ENCODE data around the gene NUP42. TPM values are rescaled to one million over a fixed set of nuclear protein-coding genes. Genes with fewer than 3 reads are reported as not detected.
"Not testable (repeated sequence)": the region's sequence is repeated elsewhere in the genome, so short reads cannot be mapped to it uniquely, and the experiment has no call there.

Gene NUP42
- total RNA-seq, 1 donor from 2014 or later: 60.1 TPM

DNA sequence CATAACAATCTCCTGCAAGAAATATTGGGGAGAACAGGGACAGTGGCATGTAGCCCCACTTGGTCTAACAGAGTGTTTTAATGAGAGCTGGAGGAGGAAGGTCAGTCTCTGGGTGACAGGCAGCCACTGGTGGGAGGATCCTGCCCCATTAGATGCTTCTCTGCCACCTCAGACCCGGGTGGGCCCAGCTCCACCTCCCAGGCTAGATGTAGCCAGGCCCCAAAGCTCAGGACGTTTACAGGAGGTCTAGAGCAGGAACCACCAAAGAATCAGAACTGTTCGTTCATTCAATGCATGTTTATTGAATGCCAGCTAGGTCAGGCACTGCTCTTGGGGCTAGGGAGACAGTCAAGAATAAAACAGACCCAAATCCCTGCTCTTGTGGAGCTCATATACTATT, 36.3 kb downstream of the NUP42 start:
- Histone ChIP-seq H3K4me2 (no peak overlapping the region), H3K27me3 (no peaks in the 10 kb centered on the region), H3K4me1 (peaks cover 24% of the 10 kb centered on the region), H3K27ac (no peak overlapping the region), H3K36me3 (no peaks in the 10 kb centered on the region), H3K4me3 (no peak overlapping the region), H3K9ac (no peak overlapping the region), H4K20me1 (ENCODE audit: low read depth) (no peaks in the 10 kb centered on the region), H3K79me2 (ENCODE audit: low read depth) (no peaks in the 10 kb centered on the region), H3K9me3 (ENCODE audit: low read depth) (no peaks in the 10 kb centered on the region), H3F3A (ENCODE audit: low read depth) (no peaks in the 10 kb centered on the region), H2AFZ (replicated peaks) (no peak overlapping the region)
- no peaks in the 10 kb centered on the region for H3K9me3 Mint-ChIP-seq
- no peak overlapping the region for H3K27ac Mint-ChIP-seq
- peaks cover 21% of the 10 kb centered on the region for H3K4me1 Mint-ChIP-seq
- H3K36me3 Mint-ChIP-seq: no peaks in the 10 kb centered on the region
- no peak for DNase-seq (ENCODE audit: low spot score)
- TF ChIP-seq, protein P1, sequence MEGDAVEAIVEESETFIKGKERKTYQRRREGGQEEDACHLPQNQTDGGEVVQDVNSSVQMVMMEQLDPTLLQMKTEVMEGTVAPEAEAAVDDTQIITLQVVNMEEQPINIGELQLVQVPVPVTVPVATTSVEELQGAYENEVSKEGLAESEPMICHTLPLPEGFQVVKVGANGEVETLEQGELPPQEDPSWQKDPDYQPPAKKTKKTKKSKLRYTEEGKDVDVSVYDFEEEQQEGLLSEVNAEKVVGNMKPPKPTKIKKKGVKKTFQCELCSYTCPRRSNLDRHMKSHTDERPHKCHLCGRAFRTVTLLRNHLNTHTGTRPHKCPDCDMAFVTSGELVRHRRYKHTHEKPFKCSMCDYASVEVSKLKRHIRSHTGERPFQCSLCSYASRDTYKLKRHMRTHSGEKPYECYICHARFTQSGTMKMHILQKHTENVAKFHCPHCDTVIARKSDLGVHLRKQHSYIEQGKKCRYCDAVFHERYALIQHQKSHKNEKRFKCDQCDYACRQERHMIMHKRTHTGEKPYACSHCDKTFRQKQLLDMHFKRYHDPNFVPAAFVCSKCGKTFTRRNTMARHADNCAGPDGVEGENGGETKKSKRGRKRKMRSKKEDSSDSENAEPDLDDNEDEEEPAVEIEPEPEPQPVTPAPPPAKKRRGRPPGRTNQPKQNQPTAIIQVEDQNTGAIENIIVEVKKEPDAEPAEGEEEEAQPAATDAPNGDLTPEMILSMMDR (IDR thresholded peaks at IDR 0.05): no peak
- TF ChIP-seq EZH2phosphoT487 (IDR thresholded peaks at IDR 0.05): no peak
- no peak for TF ChIP-seq EZH2 (IDR thresholded peaks at IDR 0.05)
- peaks cover 2% of the 10 kb centered on the region for H3K27me3 Mint-ChIP-seq (ENCODE audit: insufficient read depth, low read depth)
- H3K4me3 Mint-ChIP-seq: no peak overlapping the region

GRCh38 chr7:23220690-23221305, 39.0 kb downstream of the NUP42 start:
- Histone ChIP-seq H3K9ac (no peak overlapping the region), H3K79me2 (ENCODE audit: low read depth) (no peaks in the 10 kb centered on the region), H3K4me1 (peaks cover 24% of the 10 kb centered on the region), H3K4me2 (peak overlapping the region; percentile 56), H3F3A (ENCODE audit: low read depth) (no peaks in the 10 kb centered on the region), H3K27me3 (no peaks in the 10 kb centered on the region), H3K27ac (peak overlapping the region; percentile 58), H4K20me1 (ENCODE audit: low read depth) (no peaks in the 10 kb centered on the region), H3K4me3 (no peak overlapping the region), H2AFZ (replicated peaks) (peak overlapping the region; percentile 94), H3K9me3 (ENCODE audit: low read depth) (no peaks in the 10 kb centered on the region), H3K36me3 (no peaks in the 10 kb centered on the region)
- no peaks in the 10 kb centered on the region for H3K9me3 Mint-ChIP-seq
- H3K27me3 Mint-ChIP-seq (ENCODE audit: insufficient read depth, low read depth): peaks cover 2% of the 10 kb centered on the region
- H3K4me1 Mint-ChIP-seq: peaks cover 26% of the 10 kb centered on the region
- no peak overlapping the region for H3K4me3 Mint-ChIP-seq
- peak overlapping the region; percentile 19 for H3K27ac Mint-ChIP-seq
- no peaks in the 10 kb centered on the region for H3K36me3 Mint-ChIP-seq
- DNase-seq (ENCODE audit: low spot score): peak; percentile 20
- TF ChIP-seq, protein P1 (IDR thresholded peaks at IDR 0.05): no peak
- TF ChIP-seq EZH2phosphoT487 (IDR thresholded peaks at IDR 0.05): no peak
- TF ChIP-seq EZH2 (IDR thresholded peaks at IDR 0.05): no peak

DNA sequence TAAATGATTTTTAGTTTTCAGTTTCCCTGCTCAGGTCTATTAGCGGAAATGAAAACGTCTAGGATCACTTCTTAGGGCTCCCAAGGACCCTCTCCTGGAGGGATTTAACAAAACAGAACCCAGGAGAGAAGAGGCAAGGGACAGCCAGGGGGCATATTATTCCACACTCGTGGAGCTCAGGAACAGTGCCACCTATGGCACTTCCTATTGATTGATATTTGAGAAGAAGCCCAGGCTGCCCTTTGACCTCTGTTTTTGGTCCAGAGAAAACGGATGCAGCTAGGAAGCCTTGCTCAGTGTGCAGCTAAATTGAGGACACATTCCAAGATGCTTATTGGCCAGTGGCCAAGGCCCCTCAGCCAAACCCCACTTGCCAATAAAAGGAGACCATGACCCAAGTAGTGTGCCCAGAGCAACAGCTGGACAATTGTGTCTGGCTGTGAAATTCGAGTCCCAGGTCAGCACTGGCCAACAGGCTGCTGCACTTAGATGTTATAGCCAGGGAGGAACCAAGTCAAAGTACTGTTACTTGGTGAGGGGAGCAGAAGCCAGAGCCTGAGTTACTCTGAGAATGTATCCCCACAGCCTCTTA, 40.7 kb downstream of the NUP42 start:
- Histone ChIP-seq H3K9ac (no peak overlapping the region), H3K4me1 (peaks cover 24% of the 10 kb centered on the region), H3K36me3 (no peaks in the 10 kb centered on the region), H3K27ac (no peak overlapping the region), H3K27me3 (no peaks in the 10 kb centered on the region), H2AFZ (replicated peaks) (no peak overlapping the region), H3F3A (ENCODE audit: low read depth) (no peaks in the 10 kb centered on the region), H3K9me3 (ENCODE audit: low read depth) (no peaks in the 10 kb centered on the region), H3K4me2 (no peak overlapping the region), H3K79me2 (ENCODE audit: low read depth) (no peaks in the 10 kb centered on the region), H3K4me3 (no peak overlapping the region), H4K20me1 (ENCODE audit: low read depth) (no peaks in the 10 kb centered on the region)
- Mint-ChIP-seq H3K27ac (no peak overlapping the region), H3K9me3 (no peaks in the 10 kb centered on the region), H3K36me3 (no peaks in the 10 kb centered on the region), H3K4me3 (no peak overlapping the region), H3K4me1 (peaks cover 26% of the 10 kb centered on the region), H3K27me3 (ENCODE audit: insufficient read depth, low read depth) (peaks cover 2% of the 10 kb centered on the region)
- TF ChIP-seq EZH2 (IDR thresholded peaks at IDR 0.05) (no peak), EZH2phosphoT487 (IDR thresholded peaks at IDR 0.05) (no peak)
- TF ChIP-seq, protein P1 (IDR thresholded peaks at IDR 0.05): no peak
- DNase-seq (ENCODE audit: low spot score): peak; percentile 10

- DNase-seq (ENCODE audit: low spot score); H3K27ac Mint-ChIP-seq; H3K27ac ChIP-seq; H3K4me3 Mint-ChIP-seq; H3K27me3 ChIP-seq; H3K4me3 ChIP-seq; H3K36me3 ChIP-seq; H3K79me2 ChIP-seq (ENCODE audit: low read depth); H3K27me3 Mint-ChIP-seq (ENCODE audit: insufficient read depth, low read depth); H3K9me3 ChIP-seq (ENCODE audit: low read depth); H3F3A ChIP-seq (ENCODE audit: low read depth); H3K36me3 Mint-ChIP-seq; H2AFZ ChIP-seq (replicated peaks); H3K4me2 ChIP-seq; H4K20me1 ChIP-seq (ENCODE audit: low read depth); H3K9ac ChIP-seq; H3K9me3 Mint-ChIP-seq: not testable (repeated sequence)
- H3K4me1 Mint-ChIP-seq: peaks cover 26% of the 10 kb centered on the region
- H3K4me1 ChIP-seq: peaks cover 24% of the 10 kb centered on the region
Observed at GRCh38 chr7:23224364-23224763, 42.5 kb downstream of the NUP42 start.
